Retinal pigment epithelial cell (primary cell): ENCODE measurements around the gene ZBTB7A.

Experiments
- DNase-seq: peaks from one replicate; pipeline ENCODE4 v3.0.0-alpha.2; 2010; ENCODE audit warnings: low read depth
- H3K4me3 ChIP-seq: 2 replicates; pipeline ENCODE4 v1.5.1; 2011; ENCODE audit warnings: mild to moderate bottlenecking, low read length, control low read depth, moderate library complexity
- TF ChIP-seq, protein P1 (sequence below): conservative IDR thresholded peaks from 2 replicates; pipeline ENCODE4 v1.5.1; 2011; ENCODE audit warnings: low read depth, low read length, control low read depth, inconsistent platforms

ZBTB7A gene

GRCh38 chr19:4094291-4094690 lies 27.6 kb upstream of the ZBTB7A start:
- H3K4me3 ChIP-seq: no peak overlapping the region
- TF ChIP-seq, protein P1, sequence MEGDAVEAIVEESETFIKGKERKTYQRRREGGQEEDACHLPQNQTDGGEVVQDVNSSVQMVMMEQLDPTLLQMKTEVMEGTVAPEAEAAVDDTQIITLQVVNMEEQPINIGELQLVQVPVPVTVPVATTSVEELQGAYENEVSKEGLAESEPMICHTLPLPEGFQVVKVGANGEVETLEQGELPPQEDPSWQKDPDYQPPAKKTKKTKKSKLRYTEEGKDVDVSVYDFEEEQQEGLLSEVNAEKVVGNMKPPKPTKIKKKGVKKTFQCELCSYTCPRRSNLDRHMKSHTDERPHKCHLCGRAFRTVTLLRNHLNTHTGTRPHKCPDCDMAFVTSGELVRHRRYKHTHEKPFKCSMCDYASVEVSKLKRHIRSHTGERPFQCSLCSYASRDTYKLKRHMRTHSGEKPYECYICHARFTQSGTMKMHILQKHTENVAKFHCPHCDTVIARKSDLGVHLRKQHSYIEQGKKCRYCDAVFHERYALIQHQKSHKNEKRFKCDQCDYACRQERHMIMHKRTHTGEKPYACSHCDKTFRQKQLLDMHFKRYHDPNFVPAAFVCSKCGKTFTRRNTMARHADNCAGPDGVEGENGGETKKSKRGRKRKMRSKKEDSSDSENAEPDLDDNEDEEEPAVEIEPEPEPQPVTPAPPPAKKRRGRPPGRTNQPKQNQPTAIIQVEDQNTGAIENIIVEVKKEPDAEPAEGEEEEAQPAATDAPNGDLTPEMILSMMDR: no peak
- DNase-seq: no peak

GRCh38 chr19:4093643-4094175 lies 27.0 kb upstream of the ZBTB7A start:
- DNase-seq: no peak
- H3K4me3 ChIP-seq: no peak overlapping the region
- TF ChIP-seq, protein P1: no peak

DNA sequence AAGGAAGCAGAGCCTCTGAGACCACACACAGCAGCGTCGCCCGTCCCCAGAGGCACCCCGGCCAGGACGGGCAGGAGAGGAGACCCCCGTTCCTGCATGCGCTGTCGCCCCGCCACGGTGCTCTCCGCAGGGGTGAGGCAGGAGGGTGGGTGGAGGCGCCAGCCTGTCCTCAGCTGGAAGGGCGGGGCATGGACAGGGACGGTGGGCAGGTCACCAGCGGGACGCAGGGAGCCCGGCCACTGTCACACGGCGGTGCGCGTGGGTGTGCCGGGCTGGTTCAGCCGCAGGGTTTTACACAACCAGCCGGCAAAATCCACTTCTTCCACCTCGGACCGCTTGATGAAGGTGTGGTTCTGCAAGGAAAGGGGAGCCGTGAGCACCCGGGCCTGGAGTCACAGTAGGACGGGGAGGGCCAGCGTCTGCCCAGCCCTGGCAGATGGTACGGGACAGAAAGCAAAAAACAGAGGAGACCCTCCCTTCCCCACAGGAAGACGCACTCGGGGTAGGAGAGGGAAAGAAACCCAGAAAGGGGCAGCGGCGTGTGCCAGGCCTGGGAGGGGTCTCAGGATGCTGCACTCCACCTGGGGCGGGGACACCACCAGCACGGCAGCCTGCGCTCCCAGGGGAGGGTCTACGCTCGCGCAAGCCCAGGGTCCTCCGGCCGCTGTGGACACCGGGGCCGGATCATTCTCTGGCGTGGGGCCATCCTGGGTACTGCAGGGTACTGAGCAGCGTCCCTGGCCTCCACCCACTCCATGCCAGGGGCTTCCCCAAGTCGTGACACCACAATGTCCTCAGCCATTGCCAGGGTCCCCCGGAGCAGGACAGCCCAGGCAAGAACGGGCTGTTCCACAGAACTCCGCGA lies 23.9 kb upstream of the ZBTB7A start:
- TF ChIP-seq, protein P1: no peak
- no peak for DNase-seq
- no peak overlapping the region for H3K4me3 ChIP-seq

DNA sequence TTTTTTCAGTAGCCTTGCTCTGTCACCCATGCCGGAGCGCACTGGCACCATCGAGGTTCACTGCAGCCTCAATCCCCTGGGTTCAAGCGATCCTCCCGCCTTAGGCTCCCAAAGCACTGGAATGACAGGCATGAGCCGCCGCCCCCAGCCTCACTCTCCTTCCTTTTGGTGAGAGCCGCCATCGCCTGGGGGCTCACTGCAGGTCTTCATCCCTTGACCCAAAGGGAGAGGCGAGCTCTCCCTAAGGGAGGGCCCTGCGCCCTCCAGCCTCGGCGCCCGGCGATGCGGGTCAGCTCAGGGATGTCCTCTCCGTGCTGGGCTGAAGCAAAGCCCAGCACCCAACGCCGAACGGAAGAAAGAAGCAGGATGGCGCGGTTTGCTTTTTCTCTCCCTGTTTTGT lies 23.2 kb upstream of the ZBTB7A start:
- TF ChIP-seq, protein P1: no peak
- DNase-seq: no peak
- no peak overlapping the region for H3K4me3 ChIP-seq

DNA sequence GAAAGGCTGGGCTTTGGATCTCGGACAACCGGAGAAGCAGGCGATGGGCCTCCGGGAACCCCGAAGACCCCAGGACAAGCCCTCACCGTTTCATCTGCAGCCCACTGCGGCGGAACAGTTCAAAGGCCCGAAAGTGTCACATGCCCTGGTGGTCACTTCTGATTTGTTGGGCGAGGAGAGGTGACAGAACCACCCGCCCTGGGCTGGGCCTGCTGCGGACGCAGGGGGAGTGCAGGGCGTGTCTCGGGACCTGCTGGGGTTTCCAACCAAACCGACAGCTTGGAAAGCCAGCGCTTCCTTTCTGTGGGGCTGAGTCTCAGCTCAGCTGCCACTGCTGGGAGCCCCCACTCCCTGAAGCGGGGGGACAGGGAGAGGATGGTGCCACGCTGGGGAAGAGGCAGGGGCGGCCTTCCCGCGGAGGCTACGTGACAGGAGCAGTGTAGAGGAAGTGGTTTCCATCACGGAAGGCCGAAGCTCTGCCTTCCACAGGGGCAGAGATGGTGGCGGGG lies 22.8 kb upstream of the ZBTB7A start:
- TF ChIP-seq, protein P1: no peak
- no peak for DNase-seq
- H3K4me3 ChIP-seq: no peak overlapping the region

DNA sequence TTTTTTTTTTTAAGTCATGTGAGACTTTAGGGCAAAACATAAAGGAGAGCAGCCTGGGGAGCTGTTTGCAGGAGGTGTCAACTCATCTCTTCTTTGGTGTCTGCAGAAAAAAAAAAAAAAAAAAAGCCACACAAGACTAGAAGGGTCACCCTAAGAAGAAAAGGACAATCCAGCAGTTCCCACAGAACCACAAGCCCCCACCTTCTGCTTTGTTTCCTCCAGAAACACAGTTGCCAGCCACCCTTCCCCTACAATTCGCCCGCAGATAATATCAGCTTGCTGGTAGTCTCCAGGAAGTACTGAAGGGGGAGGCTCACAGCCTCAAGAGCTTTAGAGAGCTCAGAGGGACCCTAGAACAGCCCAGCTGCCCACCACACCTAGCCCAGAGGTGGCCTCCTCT lies 22.3 kb upstream of the ZBTB7A start:
- no peak for DNase-seq
- TF ChIP-seq, protein P1: no peak
- H3K4me3 ChIP-seq: no peak overlapping the region
